ENCODE data around the gene CYP1B1. TPM values are rescaled to one million over a fixed set of nuclear protein-coding genes. Genes with fewer than 3 reads are reported as not detected.
"Not testable (repeated sequence)": the region's sequence is repeated elsewhere in the genome, so short reads cannot be mapped to it uniquely, and the experiment has no call there.

Gene CYP1B1
- total RNA-seq, result 18.9 and 422 TPM in 2 replicates

GRCh38 chr2:38075507-38076151 lies at the start of gene CYP1B1:
Gene CYP1B1, minus strand, starts transcription at chr2:38076151. Its CDS starts 763 bp downstream, at chr2:38075388.
- DNase-seq (ENCODE audit: low read depth), result no peak

- no peak for DNase-seq (ENCODE audit: low read depth)
Observed at GRCh38 chr2:38125007-38125406, 49.1 kb upstream of the CYP1B1 start.

GRCh38 chr2:38123911-38124310 lies 48.0 kb upstream of the CYP1B1 start:
- no peak for DNase-seq (ENCODE audit: low read depth)

GRCh38 chr2:38122344-38122743 lies 46.4 kb upstream of the CYP1B1 start:
- DNase-seq (ENCODE audit: low read depth), result no peak

GRCh38 chr2:38121481-38121880 lies 45.5 kb upstream of the CYP1B1 start:
- no peak for DNase-seq (ENCODE audit: low read depth)

GRCh38 chr2:38120829-38121228 lies 44.9 kb upstream of the CYP1B1 start:
- no peak for DNase-seq (ENCODE audit: low read depth)

GRCh38 chr2:38120264-38120592 lies 44.3 kb upstream of the CYP1B1 start:
- DNase-seq (ENCODE audit: low read depth), result no peak

- DNase-seq (ENCODE audit: low read depth), result peak; percentile 70
Observed at GRCh38 chr2:38116762-38117161, 40.8 kb upstream of the CYP1B1 start.

- peak; percentile 75 for DNase-seq (ENCODE audit: low read depth)
Observed at GRCh38 chr2:38115216-38116032, 39.5 kb upstream of the CYP1B1 start.

GRCh38 chr2:38113981-38114708 lies 38.2 kb upstream of the CYP1B1 start:
- DNase-seq (ENCODE audit: low read depth), result no peak

GRCh38 chr2:38113051-38113450 lies 37.1 kb upstream of the CYP1B1 start:
- no peak for DNase-seq (ENCODE audit: low read depth)

GRCh38 chr2:38111350-38111749 lies 35.4 kb upstream of the CYP1B1 start:
- not testable (repeated sequence) for DNase-seq (ENCODE audit: low read depth)

GRCh38 chr2:38109732-38110181 lies 33.8 kb upstream of the CYP1B1 start:
- peak; percentile 96 for DNase-seq (ENCODE audit: low read depth)

GRCh38 chr2:38108907-38109731 lies 33.2 kb upstream of the CYP1B1 start:
- peak; percentile 18 for DNase-seq (ENCODE audit: low read depth)

- DNase-seq (ENCODE audit: low read depth), result no peak
Observed at GRCh38 chr2:38107738-38108410, 31.9 kb upstream of the CYP1B1 start.

GRCh38 chr2:38106405-38107094 lies 30.6 kb upstream of the CYP1B1 start:
- peak; percentile 91 for DNase-seq (ENCODE audit: low read depth)

GRCh38 chr2:38105922-38106321 lies 30.0 kb upstream of the CYP1B1 start:
- no peak for DNase-seq (ENCODE audit: low read depth)

- no peak for DNase-seq (ENCODE audit: low read depth)
Observed at GRCh38 chr2:38104598-38104997, 28.6 kb upstream of the CYP1B1 start.

- DNase-seq (ENCODE audit: low read depth), result no peak
Observed at GRCh38 chr2:38100328-38100727, 24.4 kb upstream of the CYP1B1 start.

Measured in renal cortical epithelial cell (primary cell).